Panc1 (cell line): ENCODE measurements around the gene RAD17. TPM values are rescaled to one million over a fixed set of nuclear protein-coding genes. Genes with fewer than 3 reads are reported as not detected.

Experiments used
- ATAC-seq: fragments of 200-7000 bp; cut with Tn5 transposase; 2 replicates; pipeline ENCODE4 v1.9.1; 2020; ENCODE audit warnings: mild to moderate bottlenecking, moderate library complexity
- BruUV-seq: library from RNA; stranded (reverse); fragments of 400-500 nt; replicated peaks from 2 replicates; lab custom pipeline; 2021; lab: Mats Ljungman, UMichigan
- CTCF ChIA-PET: fragments of 300-600 bp; sonication (Branson Sonifier 250); formaldehyde crosslinking; loops from one replicate; lab custom pipeline; 2022; ENCODE audit warnings: antibody characterized with exemption; lab: Charles Lee
- POLR2A ChIA-PET: fragments of 300-600 bp; sonication (Branson Sonifier 250); formaldehyde crosslinking; loops from one replicate; lab custom pipeline; 2022; ENCODE audit warnings: antibody characterized with exemption; lab: Charles Lee
- DNase-seq: peaks from one replicate; pipeline ENCODE4 v3.0.0-alpha.2; 2010; ENCODE audit warnings: low read depth, low spot score
- H3K27ac ChIP-seq: 2 replicates; pipeline ENCODE4 v1.5.1; 2011; ENCODE audit warnings: mild to moderate bottlenecking, low read length, inconsistent platforms
- H3K27me3 ChIP-seq: fragments of 200-500 bp; sonication (Bioruptor generic); 2 replicates; pipeline ENCODE4 v1.6.0; 2014; ENCODE audit warnings: low read length, inconsistent platforms; ENCODE audit not compliant: control insufficient read depth, insufficient read depth
- H3K36me3 ChIP-seq: fragments of 200-500 bp; sonication (Bioruptor generic); 2 replicates; pipeline ENCODE4 v1.5.1; 2014; ENCODE audit warnings: inconsistent platforms, mild to moderate bottlenecking, low read length, moderate library complexity; ENCODE audit not compliant: control insufficient read depth, insufficient read depth
- H3K4me1 ChIP-seq: 2 replicates; pipeline ENCODE4 v1.5.1; 2011; ENCODE audit warnings: inconsistent platforms, mild to moderate bottlenecking, low read length, moderate library complexity; ENCODE audit not compliant: control insufficient read depth, insufficient read depth
- H3K4me3 ChIP-seq, 2 experiments: 2 replicates each; pipeline ENCODE4 v1.5.1; 2011 to 2012; ENCODE audit warnings: low read depth in 2 of 2, low read length in 2 of 2, mild to moderate bottlenecking in 2 of 2, inconsistent platforms in 1 of 2, moderate library complexity in 1 of 2
- H3K9me3 ChIP-seq: fragments of 200-500 bp; sonication (Bioruptor generic); 2 replicates; pipeline ENCODE4 v1.5.1; 2014; ENCODE audit warnings: low read depth, mild to moderate bottlenecking, inconsistent platforms, low read length, moderate library complexity; ENCODE audit not compliant: control insufficient read depth, insufficient read depth
- POLR2AphosphoS5 ChIP-seq: IDR thresholded peaks from 2 replicates; pipeline ENCODE4 v1.6.1; 2012; ENCODE audit warnings: mild to moderate bottlenecking, low read depth, low read length, moderate library complexity
- SIN3A ChIP-seq: IDR thresholded peaks from 2 replicates; pipeline ENCODE4 v1.6.1; 2012; ENCODE audit warnings: low read depth, mild to moderate bottlenecking, low read length, moderate library complexity, borderline replicate concordance; ENCODE audit not compliant: insufficient read depth
- TCF7L2 ChIP-seq: IDR thresholded peaks from 2 replicates; pipeline ENCODE4 v1.6.1; 2011; ENCODE audit warnings: mild to moderate bottlenecking, low read depth, low read length, inconsistent platforms
- in situ Hi-C: cut with HindIII; loops from 2 replicates; pipeline ENCODE4 v1.10.0; 2016; ENCODE audit warnings: low sequenced_read_pairs, low pct_unique_long_range_greater_than_20kb
- intact Hi-C: fragments of 100-400 bp; cut with micrococcal nuclease; formaldehyde crosslinking; loops from one replicate; pipeline ENCODE4 v1.10.0; 2022; ENCODE audit not compliant: unreplicated experiment
- total RNA-seq: library from RNA; stranded (reverse); gene quantifications from one replicate; pipeline ENCODE4 v1.2.1, GENCODE V29; 2021; ENCODE audit not compliant: unreplicated experiment
- TF ChIP-seq, protein P1 (sequence below): fragments of 450-650 bp; IDR thresholded peaks from 2 replicates; pipeline ENCODE4 v1.5.1; 2017; ENCODE audit warnings: mild to moderate bottlenecking
- TF ChIP-seq, protein P2 (sequence below), 2 experiments: IDR thresholded peaks; 2 replicates each; pipeline ENCODE4 v1.6.1; 2011 to 2012; ENCODE audit warnings: low read depth in 2 of 2, control low read depth in 1 of 2, low read length in 1 of 2, mild to moderate bottlenecking in 1 of 2, moderate library complexity in 1 of 2; ENCODE audit not compliant: insufficient read depth in 1 of 2

Gene RAD17
- total RNA-seq, 1 experiment from 2014 or later, result 41.7 TPM

DNA sequence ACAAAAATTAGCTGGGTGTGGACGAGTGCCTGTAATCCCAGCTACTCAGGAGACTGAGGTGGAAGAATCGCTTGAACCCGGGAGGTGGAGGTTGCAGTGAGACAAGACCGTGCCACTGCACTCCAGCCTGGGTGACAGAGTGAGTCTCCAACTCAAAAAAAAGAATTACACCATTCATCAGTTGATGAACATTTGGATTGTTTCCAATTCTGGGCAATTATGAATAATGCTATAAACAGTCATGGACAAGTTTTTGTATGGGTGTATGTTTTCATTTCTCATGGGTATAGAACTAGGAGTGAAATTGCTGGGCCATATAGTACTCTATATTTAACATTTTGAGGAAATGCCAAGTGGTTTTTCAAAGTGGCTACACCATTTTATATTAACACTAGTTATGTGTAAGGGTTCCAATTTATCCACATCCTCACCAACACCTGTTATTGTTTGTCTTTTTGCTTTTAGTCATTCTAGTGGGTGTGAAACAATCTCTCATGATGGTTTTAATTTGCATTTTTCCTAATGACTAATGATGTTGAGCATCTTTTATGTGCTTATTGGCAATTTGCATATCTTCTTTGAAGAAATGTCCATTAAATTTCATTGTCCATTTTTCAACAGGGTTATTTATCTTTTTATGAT is 28.0 kb upstream of the RAD17 start:
- H3K4me1 ChIP-seq, result no peaks in the 10 kb centered on the region
- H3K27me3 ChIP-seq, result no peaks in the 10 kb centered on the region
- POLR2A ChIA-PET, result no interaction called here
- no peaks in the 10 kb centered on the region for H3K36me3 ChIP-seq
- no peak for ATAC-seq
- in situ Hi-C loops (no loop called here), intact Hi-C loops (no loop called here)
- DNase-seq, result no peak
- TF ChIP-seq, protein P1, sequence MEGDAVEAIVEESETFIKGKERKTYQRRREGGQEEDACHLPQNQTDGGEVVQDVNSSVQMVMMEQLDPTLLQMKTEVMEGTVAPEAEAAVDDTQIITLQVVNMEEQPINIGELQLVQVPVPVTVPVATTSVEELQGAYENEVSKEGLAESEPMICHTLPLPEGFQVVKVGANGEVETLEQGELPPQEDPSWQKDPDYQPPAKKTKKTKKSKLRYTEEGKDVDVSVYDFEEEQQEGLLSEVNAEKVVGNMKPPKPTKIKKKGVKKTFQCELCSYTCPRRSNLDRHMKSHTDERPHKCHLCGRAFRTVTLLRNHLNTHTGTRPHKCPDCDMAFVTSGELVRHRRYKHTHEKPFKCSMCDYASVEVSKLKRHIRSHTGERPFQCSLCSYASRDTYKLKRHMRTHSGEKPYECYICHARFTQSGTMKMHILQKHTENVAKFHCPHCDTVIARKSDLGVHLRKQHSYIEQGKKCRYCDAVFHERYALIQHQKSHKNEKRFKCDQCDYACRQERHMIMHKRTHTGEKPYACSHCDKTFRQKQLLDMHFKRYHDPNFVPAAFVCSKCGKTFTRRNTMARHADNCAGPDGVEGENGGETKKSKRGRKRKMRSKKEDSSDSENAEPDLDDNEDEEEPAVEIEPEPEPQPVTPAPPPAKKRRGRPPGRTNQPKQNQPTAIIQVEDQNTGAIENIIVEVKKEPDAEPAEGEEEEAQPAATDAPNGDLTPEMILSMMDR, result no peak
- no peaks in the 10 kb centered on the region for H3K9me3 ChIP-seq
- H3K4me3 ChIP-seq, result no peak overlapping the region
- H3K27ac ChIP-seq, result no peak overlapping the region
- CTCF ChIA-PET, result no interaction called here
- no TSS peak for BruUV-seq

DNA sequence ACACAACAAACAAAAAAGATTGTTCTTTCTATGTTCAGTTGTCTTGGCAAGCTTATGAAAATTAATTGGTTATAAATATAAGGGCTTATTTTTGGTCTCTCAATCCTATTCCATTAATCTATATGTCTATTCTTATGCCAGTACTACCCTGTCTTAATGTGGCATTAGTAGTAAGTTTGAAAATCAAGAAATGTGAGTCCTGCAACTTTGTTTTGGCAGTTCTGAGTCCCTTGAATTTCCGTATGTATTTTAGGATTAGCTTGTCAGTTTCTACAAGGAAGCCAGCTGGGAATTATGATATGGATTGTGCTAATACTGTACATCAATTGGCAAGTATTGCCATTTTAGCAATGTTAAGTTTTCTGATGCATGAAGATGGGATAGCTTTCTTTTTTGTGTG is 26.5 kb upstream of the RAD17 start:
- H3K27ac ChIP-seq, result no peak overlapping the region
- in situ Hi-C loops, result no loop called here
- no TSS peak for BruUV-seq
- H3K4me3 ChIP-seq, result no peak overlapping the region
- no peaks in the 10 kb centered on the region for H3K4me1 ChIP-seq
- H3K36me3 ChIP-seq, result no peaks in the 10 kb centered on the region
- ChIA-PET CTCF (no interaction called here), POLR2A (no interaction called here)
- TF ChIP-seq, protein P2, sequence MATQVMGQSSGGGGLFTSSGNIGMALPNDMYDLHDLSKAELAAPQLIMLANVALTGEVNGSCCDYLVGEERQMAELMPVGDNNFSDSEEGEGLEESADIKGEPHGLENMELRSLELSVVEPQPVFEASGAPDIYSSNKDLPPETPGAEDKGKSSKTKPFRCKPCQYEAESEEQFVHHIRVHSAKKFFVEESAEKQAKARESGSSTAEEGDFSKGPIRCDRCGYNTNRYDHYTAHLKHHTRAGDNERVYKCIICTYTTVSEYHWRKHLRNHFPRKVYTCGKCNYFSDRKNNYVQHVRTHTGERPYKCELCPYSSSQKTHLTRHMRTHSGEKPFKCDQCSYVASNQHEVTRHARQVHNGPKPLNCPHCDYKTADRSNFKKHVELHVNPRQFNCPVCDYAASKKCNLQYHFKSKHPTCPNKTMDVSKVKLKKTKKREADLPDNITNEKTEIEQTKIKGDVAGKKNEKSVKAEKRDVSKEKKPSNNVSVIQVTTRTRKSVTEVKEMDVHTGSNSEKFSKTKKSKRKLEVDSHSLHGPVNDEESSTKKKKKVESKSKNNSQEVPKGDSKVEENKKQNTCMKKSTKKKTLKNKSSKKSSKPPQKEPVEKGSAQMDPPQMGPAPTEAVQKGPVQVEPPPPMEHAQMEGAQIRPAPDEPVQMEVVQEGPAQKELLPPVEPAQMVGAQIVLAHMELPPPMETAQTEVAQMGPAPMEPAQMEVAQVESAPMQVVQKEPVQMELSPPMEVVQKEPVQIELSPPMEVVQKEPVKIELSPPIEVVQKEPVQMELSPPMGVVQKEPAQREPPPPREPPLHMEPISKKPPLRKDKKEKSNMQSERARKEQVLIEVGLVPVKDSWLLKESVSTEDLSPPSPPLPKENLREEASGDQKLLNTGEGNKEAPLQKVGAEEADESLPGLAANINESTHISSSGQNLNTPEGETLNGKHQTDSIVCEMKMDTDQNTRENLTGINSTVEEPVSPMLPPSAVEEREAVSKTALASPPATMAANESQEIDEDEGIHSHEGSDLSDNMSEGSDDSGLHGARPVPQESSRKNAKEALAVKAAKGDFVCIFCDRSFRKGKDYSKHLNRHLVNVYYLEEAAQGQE (IDR thresholded peaks at IDR 0.05; ENCODE audit: insufficient read depth in 1 of 2, low read depth in 2 of 2, low read length in 1 of 2), result no peak
- TF ChIP-seq POLR2AphosphoS5 (no peak), SIN3A (no peak), TCF7L2 (no peak)
- TF ChIP-seq, protein P1, result no peak
- no peaks in the 10 kb centered on the region for H3K27me3 ChIP-seq
- intact Hi-C loops, result no loop called here
- ATAC-seq (no peak), DNase-seq (no peak)
- H3K9me3 ChIP-seq, result no peaks in the 10 kb centered on the region
